GM12873 (cell line): ENCODE data around the gene CKS1B.

Source experiments
- CTCF ChIP-seq: IDR thresholded peaks from 2 replicates; pipeline ENCODE4 v1.5.1; 2012; ENCODE audit warnings: low read depth, mild to moderate bottlenecking, moderate library complexity, low read length, control low read depth; ENCODE audit not compliant: insufficient read depth; ENCODE audit errors: missing control alignments

The CKS1B gene

GRCh38 chr1:155014709-155015508 is 40.4 kb downstream of the CKS1B start:
- TF ChIP-seq CTCF, result no peak

- no peak for TF ChIP-seq CTCF
Measured at GRCh38 chr1:155015527-155016230, 41.2 kb downstream of the CKS1B start.

- TF ChIP-seq CTCF, result no peak
Measured at GRCh38 chr1:155016231-155016831, 41.9 kb downstream of the CKS1B start.

GRCh38 chr1:155017041-155017945 is 42.8 kb downstream of the CKS1B start:
- TF ChIP-seq CTCF, result peak; percentile 100

GRCh38 chr1:155017946-155018316 is 43.5 kb downstream of the CKS1B start:
- TF ChIP-seq CTCF, result no peak

- TF ChIP-seq CTCF, result no peak
Measured at GRCh38 chr1:155018617-155019348, 44.3 kb downstream of the CKS1B start.
